Type B pancreatic cell (in vitro differentiated cells): ENCODE results near the gene MLLT1. TPM values are rescaled to one million over a fixed set of nuclear protein-coding genes. Genes with fewer than 3 reads are reported as not detected.

Experiments used
- DNase-seq: peaks from one replicate; pipeline ENCODE4 v3.0.0; 2021; ENCODE audit warnings: mixed read lengths; ENCODE audit not compliant: unreplicated experiment; ENCODE audit errors: extremely low spot score
- H3K27ac Mint-ChIP-seq: 2 replicates; pipeline ENCODE4 v1.8.0; 2021; ENCODE audit warnings: mild to moderate bottlenecking, mixed read lengths
- H3K27me3 Mint-ChIP-seq: 2 replicates; pipeline ENCODE4 v1.8.0; 2021; ENCODE audit warnings: mixed read lengths
- H3K36me3 Mint-ChIP-seq: 2 replicates; pipeline ENCODE4 v1.8.0; 2021; ENCODE audit warnings: mixed read lengths
- H3K4me1 Mint-ChIP-seq: one replicate; pipeline ENCODE4 v1.8.0; 2021; ENCODE audit warnings: mixed read lengths; ENCODE audit not compliant: unreplicated experiment
- H3K4me3 Mint-ChIP-seq: 2 replicates; pipeline ENCODE4 v1.8.0; 2021; ENCODE audit warnings: mild to moderate bottlenecking, mixed read lengths
- H3K9me3 Mint-ChIP-seq: 2 replicates; pipeline ENCODE4 v1.8.0; 2021; ENCODE audit warnings: mixed read lengths
- total RNA-seq: library from RNA; stranded (reverse); gene quantifications from 2 replicates; pipeline ENCODE4 v1.2.1, GENCODE V29; 2021; ENCODE audit warnings: low replicate concordance
- TF ChIP-seq, protein P1 (sequence below): fragments of 200-600 bp; sonication (generic); conservative IDR thresholded peaks from 2 replicates; pipeline ENCODE4 v1.5.0; 2021; ENCODE audit warnings: antibody characterized with exemption, mild to moderate bottlenecking

MLLT1 gene
- total RNA-seq, 1 donor from 2014 or later = 106 TPM

DNA sequence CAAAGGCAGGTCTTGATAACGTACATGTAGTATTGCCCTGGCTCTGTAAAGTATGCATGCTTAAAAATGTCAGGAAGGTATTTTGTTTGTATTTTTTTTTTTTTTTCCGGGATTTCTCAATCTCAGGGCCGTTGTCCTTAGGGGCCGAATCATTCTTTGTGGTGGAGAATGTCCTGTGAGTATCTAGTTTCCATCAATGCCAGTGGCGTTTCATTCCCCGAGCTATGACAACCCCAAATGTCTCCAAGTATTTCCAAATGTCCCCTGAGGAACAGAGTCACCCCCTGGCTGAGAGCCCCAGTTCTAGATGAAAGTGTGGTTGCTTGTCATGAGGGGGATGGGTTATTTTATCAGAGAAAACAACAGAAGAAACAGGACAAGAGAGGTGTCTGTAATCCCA, 75.6 kb downstream of the MLLT1 start:
- H3K36me3 Mint-ChIP-seq = peaks cover 1% of the 10 kb centered on the region
- peaks cover 10% of the 10 kb centered on the region for H3K4me1 Mint-ChIP-seq
- TF ChIP-seq, protein P1, sequence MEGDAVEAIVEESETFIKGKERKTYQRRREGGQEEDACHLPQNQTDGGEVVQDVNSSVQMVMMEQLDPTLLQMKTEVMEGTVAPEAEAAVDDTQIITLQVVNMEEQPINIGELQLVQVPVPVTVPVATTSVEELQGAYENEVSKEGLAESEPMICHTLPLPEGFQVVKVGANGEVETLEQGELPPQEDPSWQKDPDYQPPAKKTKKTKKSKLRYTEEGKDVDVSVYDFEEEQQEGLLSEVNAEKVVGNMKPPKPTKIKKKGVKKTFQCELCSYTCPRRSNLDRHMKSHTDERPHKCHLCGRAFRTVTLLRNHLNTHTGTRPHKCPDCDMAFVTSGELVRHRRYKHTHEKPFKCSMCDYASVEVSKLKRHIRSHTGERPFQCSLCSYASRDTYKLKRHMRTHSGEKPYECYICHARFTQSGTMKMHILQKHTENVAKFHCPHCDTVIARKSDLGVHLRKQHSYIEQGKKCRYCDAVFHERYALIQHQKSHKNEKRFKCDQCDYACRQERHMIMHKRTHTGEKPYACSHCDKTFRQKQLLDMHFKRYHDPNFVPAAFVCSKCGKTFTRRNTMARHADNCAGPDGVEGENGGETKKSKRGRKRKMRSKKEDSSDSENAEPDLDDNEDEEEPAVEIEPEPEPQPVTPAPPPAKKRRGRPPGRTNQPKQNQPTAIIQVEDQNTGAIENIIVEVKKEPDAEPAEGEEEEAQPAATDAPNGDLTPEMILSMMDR = no peak
- H3K9me3 Mint-ChIP-seq = no peaks in the 10 kb centered on the region
- H3K27me3 Mint-ChIP-seq = peaks cover 3% of the 10 kb centered on the region
- no peak for DNase-seq
- H3K27ac Mint-ChIP-seq = no peak overlapping the region
- H3K4me3 Mint-ChIP-seq = no peak overlapping the region

DNA sequence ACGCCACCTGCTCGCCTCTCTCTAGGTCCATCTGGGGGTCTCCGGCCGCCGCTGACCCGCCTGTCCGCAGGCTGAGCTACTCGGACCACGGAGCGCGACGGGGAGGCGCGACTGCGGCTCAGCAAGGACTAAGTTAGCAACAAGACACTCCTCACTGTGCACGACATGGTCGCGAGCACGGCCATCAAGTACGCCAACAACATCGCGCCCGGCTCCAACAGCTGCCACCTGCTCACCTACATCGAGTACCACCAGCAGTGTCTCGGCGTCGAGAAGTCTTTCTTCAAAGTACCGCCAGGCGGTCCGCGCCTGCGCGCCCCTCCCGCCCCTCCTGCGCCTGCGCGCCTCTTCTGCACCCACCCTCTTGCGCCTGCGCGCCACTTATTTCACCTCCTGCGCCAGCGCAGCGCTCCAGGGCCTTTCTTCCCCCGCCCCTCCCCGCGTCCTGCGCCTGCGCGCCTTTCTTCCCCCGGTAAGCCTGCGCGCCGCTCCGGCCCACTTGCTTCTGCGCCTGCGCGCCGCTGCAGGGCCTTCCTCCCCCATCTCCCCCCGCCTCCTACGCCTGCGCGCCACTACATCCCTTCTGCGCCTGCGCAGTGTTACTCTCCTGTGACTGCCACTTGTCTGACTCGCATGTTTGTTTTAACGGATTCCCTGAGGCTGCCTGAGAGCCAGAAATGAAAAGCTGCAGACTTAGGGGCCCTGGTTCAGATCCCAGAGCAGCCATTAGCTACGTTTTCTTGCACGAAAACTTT, 80.4 kb downstream of the MLLT1 start:
- Mint-ChIP-seq H3K27ac (peak overlapping the region; percentile 92), H3K27me3 (peaks cover 3% of the 10 kb centered on the region), H3K36me3 (peaks cover 21% of the 10 kb centered on the region), H3K4me3 (peak overlapping the region; percentile 98), H3K9me3 (peaks cover 7% of the 10 kb centered on the region), H3K4me1 (peaks cover 9% of the 10 kb centered on the region)
- TF ChIP-seq, protein P1 = peak; percentile 70
- DNase-seq = peak; percentile 100

DNA sequence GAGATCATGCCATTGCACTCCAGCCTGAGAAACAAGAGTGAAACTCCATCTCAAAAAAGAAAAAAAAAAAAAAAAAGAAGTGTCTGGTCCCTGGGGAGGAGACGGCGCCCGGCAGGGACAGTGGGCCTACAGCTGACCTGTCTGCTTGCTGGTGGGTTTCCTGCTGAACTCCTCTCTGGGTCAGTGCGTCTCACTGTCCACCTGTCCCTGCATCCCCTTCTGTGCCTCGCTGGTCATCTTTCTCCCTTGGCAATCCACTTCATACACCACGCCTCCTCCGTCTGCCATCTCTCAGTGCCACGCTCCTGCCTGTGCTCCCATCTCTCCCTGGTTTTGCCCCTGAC, 80.9 kb downstream of the MLLT1 start:
- peaks cover 9% of the 10 kb centered on the region for H3K4me1 Mint-ChIP-seq
- DNase-seq = no peak
- H3K4me3 Mint-ChIP-seq = peak overlapping the region; percentile 98
- peaks cover 22% of the 10 kb centered on the region for H3K36me3 Mint-ChIP-seq
- peaks cover 7% of the 10 kb centered on the region for H3K9me3 Mint-ChIP-seq
- TF ChIP-seq, protein P1 = no peak
- peak overlapping the region; percentile 92 for H3K27ac Mint-ChIP-seq
- peaks cover 3% of the 10 kb centered on the region for H3K27me3 Mint-ChIP-seq

DNA sequence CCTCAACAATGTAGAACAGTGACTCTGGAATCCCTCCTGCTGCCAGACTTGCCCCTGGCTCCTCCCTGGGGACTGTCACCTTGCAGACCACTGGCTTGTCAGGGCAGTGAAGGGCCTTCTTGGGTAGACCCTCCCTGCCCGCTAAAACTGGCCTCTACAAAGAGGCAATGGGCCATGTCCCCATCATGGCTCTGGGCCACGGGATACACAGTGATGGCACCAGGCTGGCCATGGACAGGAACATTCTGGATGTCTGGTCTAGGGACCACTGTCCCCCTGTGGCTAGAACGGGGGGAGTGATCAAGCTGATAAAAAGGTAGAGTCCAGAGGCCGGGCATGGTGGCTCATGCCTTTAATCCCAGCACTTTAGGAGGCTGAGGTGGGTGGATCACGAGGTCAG, 83.4 kb downstream of the MLLT1 start:
- H3K4me3 Mint-ChIP-seq = no peak overlapping the region
- TF ChIP-seq, protein P1 = no peak
- H3K36me3 Mint-ChIP-seq = peaks cover 42% of the 10 kb centered on the region
- peaks cover 3% of the 10 kb centered on the region for H3K27me3 Mint-ChIP-seq
- DNase-seq = no peak
- no peak overlapping the region for H3K27ac Mint-ChIP-seq
- H3K9me3 Mint-ChIP-seq = peaks cover 20% of the 10 kb centered on the region
- H3K4me1 Mint-ChIP-seq = peaks cover 9% of the 10 kb centered on the region

DNA sequence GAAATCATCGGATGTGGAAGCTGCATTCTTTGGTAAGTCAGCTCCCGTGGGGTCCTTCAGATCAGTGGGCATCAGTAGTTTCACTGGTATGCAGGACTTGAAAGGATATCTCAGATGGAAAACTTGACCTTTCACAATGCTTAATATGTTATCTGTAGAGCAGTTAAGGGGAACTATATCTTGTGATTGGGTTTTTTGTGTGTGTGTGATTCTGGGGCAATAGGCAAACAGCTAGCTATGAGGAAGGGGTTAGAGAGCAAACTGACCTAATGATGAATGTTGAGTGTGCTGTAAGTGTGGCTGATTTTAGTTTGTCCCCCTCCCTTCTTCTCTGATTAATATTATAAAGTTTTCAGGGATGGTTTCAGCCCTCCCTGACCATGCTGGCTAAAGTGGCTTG, 91.0 kb downstream of the MLLT1 start:
- Mint-ChIP-seq H3K9me3 (peaks cover 33% of the 10 kb centered on the region), H3K4me3 (no peak overlapping the region), H3K27me3 (no peaks in the 10 kb centered on the region), H3K4me1 (no peaks in the 10 kb centered on the region), H3K27ac (no peak overlapping the region), H3K36me3 (peaks cover 33% of the 10 kb centered on the region)
- no peak for DNase-seq
- TF ChIP-seq, protein P1 = no peak

DNA sequence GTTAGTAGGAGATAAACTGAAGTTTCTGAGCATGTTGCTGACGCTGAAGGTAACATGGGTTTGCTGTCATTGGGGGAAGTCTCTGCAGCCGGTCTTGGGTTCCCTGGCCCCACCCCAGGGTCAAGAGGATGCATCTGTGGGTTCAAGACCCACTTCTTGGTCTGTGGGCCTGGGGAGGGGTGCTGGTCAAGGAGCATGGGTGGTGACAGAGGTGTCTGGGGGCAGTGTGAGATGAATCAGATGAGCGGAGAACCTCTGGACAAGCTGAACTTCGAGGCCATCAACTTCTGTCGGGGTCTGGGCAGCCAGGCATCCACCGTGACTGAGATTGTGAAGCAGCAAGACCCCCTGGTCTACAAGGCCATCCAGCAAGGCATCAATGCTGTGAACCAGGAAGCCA, 92.4 kb downstream of the MLLT1 start:
- DNase-seq = no peak
- TF ChIP-seq, protein P1 = no peak
- Mint-ChIP-seq H3K27me3 (no peaks in the 10 kb centered on the region), H3K36me3 (peaks cover 19% of the 10 kb centered on the region), H3K27ac (no peak overlapping the region), H3K4me3 (no peak overlapping the region), H3K4me1 (no peaks in the 10 kb centered on the region), H3K9me3 (peaks cover 29% of the 10 kb centered on the region)
